ENCODE measurements around the gene CLEC4G. TPM values are rescaled to one million over a fixed set of nuclear protein-coding genes. Genes with fewer than 3 reads are reported as not detected.

The CLEC4G gene
- total and polyA plus RNA-seq, 2 of the 13 experiments (the other 11 are each of a cell fraction or from before 2014, with no cell fraction given): not detected

GRCh38 chr19:7736148-7736547, 4.2 kb upstream of the CLEC4G start:
- H3K27me3 ChIP-seq (ENCODE audit: control insufficient read depth in 1 of 2, insufficient read depth in 2 of 2, low read length in 2 of 2): peaks cover 0 to 15% of the 10 kb centered on the region in 2 experiments; a peak in 2 of 5 replicates
- no peak for DNase-seq (ENCODE audit: low spot score)
- H3K9me3 ChIP-seq (ENCODE audit: low read length): no peaks in the 10 kb centered on the region
- ChIA-PET CTCF (ENCODE audit: low intra/inter-chr PET ratio, low total read pairs) (no interaction called here), POLR2A (no interaction called here)
- H2AFZ ChIP-seq (ENCODE audit: low read length): no peak overlapping the region
- no peak overlapping the region for H3K27ac ChIP-seq (ENCODE audit: extremely low read length, insufficient read depth, low read length)
- no peak for ATAC-seq
- 0% methylated on average over 1 of the region's 1 CpG for WGBS (ENCODE audit: low lambda C conversion rate)
- no peaks in the 10 kb centered on the region for H4K20me1 ChIP-seq (ENCODE audit: insufficient read depth, low read length)
- no peak overlapping the region for H3K4me2 ChIP-seq (ENCODE audit: low read depth, low read length)
- TF ChIP-seq, protein P1, sequence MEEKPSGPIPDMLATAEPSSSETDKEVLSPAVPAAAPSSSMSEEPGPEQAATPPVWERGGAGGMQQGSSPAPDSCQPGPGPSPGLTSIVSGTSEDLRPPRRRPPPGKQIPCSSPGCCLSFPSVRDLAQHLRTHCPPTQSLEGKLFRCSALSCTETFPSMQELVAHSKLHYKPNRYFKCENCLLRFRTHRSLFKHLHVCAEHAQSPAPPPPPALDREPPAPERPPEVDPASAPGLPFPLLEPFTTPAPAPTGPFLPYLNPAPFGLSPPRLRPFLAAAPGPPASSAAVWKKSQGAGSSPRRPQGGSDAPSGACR (CRISPR knock-in tag; IDR thresholded peaks at IDR 0.05): no peak
- TF ChIP-seq, protein P2, sequence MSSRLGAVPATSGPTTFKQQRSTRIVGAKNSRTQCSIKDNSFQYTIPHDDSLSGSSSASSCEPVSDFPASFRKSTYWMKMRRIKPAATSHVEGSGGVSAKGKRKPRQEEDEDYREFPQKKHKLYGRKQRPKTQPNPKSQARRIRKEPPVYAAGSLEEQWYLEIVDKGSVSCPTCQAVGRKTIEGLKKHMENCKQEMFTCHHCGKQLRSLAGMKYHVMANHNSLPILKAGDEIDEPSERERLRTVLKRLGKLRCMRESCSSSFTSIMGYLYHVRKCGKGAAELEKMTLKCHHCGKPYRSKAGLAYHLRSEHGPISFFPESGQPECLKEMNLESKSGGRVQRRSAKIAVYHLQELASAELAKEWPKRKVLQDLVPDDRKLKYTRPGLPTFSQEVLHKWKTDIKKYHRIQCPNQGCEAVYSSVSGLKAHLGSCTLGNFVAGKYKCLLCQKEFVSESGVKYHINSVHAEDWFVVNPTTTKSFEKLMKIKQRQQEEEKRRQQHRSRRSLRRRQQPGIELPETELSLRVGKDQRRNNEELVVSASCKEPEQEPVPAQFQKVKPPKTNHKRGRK (CRISPR knock-in tag; IDR thresholded peaks at IDR 0.05): peak; percentile 61; the same call in 1 of the 2 replicates
- TF ChIP-seq, protein P3, sequence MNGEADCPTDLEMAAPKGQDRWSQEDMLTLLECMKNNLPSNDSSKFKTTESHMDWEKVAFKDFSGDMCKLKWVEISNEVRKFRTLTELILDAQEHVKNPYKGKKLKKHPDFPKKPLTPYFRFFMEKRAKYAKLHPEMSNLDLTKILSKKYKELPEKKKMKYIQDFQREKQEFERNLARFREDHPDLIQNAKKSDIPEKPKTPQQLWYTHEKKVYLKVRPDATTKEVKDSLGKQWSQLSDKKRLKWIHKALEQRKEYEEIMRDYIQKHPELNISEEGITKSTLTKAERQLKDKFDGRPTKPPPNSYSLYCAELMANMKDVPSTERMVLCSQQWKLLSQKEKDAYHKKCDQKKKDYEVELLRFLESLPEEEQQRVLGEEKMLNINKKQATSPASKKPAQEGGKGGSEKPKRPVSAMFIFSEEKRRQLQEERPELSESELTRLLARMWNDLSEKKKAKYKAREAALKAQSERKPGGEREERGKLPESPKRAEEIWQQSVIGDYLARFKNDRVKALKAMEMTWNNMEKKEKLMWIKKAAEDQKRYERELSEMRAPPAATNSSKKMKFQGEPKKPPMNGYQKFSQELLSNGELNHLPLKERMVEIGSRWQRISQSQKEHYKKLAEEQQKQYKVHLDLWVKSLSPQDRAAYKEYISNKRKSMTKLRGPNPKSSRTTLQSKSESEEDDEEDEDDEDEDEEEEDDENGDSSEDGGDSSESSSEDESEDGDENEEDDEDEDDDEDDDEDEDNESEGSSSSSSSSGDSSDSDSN (CRISPR knock-in tag; IDR thresholded peaks at IDR 0.05): no peak
- BruUV-seq (replicated peaks): no TSS peak
- H3K9ac ChIP-seq (ENCODE audit: insufficient read depth, low read depth, low read length): no peak overlapping the region
- no peaks in the 10 kb centered on the region for H3K36me3 ChIP-seq (replicated peaks in 1 of 2; ENCODE audit: control insufficient read depth in 1 of 2, insufficient read depth in 2 of 2, low read length in 2 of 2)
- H3K79me2 ChIP-seq (ENCODE audit: insufficient read depth, low read length): no peaks in the 10 kb centered on the region
- H3K4me1 ChIP-seq (ENCODE audit: insufficient read depth, low read length): 0 out of 2 replicates have a peak, but pooled peaks cover 4% of the 10 kb centered on the region
- intact Hi-C loops (cut with micrococcal nuclease; ENCODE audit: unreplicated experiment) (no loop called here), in situ Hi-C loops (cut with HindIII; ENCODE audit: extremely low pct_ligation_motif_present, low pct_unique_long_range_greater_than_20kb) (no loop called here)
- FAIRE-seq: no peak
- H3K4me3 ChIP-seq (replicated peaks in 1 of 3; ENCODE audit: insufficient read depth in 1 of 3, low read depth in 2 of 3, low read length in 3 of 3): no peak overlapping the region
